ENCODE results near the gene WIPI1.

Gene WIPI1

DNA sequence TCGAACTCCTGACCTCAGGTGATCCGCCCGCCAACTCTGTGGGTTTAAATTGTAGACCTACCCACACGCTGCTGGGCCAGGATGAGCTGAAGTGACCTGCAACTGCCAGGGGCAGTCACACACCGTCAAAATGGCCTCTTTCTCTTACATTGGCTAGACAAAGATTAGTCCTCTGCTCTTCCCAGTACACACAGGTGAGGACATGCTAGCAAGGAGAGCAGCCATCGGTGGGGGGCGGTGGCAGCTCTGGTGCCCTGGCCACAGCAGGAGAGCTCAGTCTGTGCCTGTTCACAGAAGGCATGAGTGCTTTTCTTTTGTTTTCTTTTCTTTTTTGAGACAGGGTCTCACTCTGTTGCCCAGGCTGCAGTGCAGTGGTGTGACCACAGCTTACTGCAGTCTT is 29.7 kb downstream of the WIPI1 start:
- no peak overlapping the region for H3K9ac ChIP-seq (ENCODE audit: low read length)
- H3K4me2 ChIP-seq (ENCODE audit: low read length), result no peak overlapping the region
- H2AFZ ChIP-seq (ENCODE audit: low read length), result no peak overlapping the region
- peaks cover 11% of the 10 kb centered on the region for H3K4me1 ChIP-seq (ENCODE audit: insufficient read depth, low read length, severe bottlenecking)
- no peak overlapping the region for H3K27ac ChIP-seq (ENCODE audit: low read depth, low read length, poor library complexity, severe bottlenecking)
- H4K20me1 ChIP-seq (ENCODE audit: insufficient read depth, low read length), result no peaks in the 10 kb centered on the region
- H3K27me3 ChIP-seq (ENCODE audit: insufficient read depth, low read length), result no peaks in the 10 kb centered on the region
- H3F3A ChIP-seq (ENCODE audit: insufficient read depth, low read length), result no peaks in the 10 kb centered on the region
- no peak for TF ChIP-seq EZH2 (IDR thresholded peaks at IDR 0.05; ENCODE audit: borderline replicate concordance, low read length)
- TF ChIP-seq, protein P1, sequence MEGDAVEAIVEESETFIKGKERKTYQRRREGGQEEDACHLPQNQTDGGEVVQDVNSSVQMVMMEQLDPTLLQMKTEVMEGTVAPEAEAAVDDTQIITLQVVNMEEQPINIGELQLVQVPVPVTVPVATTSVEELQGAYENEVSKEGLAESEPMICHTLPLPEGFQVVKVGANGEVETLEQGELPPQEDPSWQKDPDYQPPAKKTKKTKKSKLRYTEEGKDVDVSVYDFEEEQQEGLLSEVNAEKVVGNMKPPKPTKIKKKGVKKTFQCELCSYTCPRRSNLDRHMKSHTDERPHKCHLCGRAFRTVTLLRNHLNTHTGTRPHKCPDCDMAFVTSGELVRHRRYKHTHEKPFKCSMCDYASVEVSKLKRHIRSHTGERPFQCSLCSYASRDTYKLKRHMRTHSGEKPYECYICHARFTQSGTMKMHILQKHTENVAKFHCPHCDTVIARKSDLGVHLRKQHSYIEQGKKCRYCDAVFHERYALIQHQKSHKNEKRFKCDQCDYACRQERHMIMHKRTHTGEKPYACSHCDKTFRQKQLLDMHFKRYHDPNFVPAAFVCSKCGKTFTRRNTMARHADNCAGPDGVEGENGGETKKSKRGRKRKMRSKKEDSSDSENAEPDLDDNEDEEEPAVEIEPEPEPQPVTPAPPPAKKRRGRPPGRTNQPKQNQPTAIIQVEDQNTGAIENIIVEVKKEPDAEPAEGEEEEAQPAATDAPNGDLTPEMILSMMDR (IDR thresholded peaks at IDR 0.05; ENCODE audit: low read length), result no peak
- no peaks in the 10 kb centered on the region for H3K9me3 ChIP-seq (ENCODE audit: low read length)
- H3K9me2 ChIP-seq (ENCODE audit: low read depth, low read length), result no peaks in the 10 kb centered on the region
- no peak overlapping the region for H3K4me3 ChIP-seq (ENCODE audit: low read depth, low read length, poor library complexity, severe bottlenecking)
- H3K36me3 ChIP-seq (ENCODE audit: insufficient read depth, low read length), result peaks cover 31% of the 10 kb centered on the region
- no peaks in the 10 kb centered on the region for H3K79me2 ChIP-seq (ENCODE audit: insufficient read depth, low read length)

DNA sequence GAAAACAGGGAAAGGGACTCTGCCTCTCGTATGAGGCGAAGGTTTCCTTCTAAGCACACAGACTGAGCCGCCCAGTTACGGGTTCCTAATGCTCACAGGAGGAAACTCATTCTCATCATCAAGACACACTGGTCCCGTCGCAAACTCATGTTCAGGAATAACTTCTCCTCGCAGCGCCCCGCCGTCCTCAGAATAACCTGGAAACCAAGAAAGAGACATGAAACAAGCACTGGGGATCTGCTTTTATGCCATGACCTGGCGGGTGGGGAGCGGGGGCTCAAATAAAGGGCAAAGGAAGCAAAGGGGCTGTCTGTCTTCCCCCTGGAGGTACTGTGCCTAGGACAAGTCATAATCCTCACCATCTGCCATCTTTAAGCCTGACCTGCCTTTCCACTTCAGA is 31.3 kb downstream of the WIPI1 start:
- H4K20me1 ChIP-seq (ENCODE audit: insufficient read depth, low read length), result no peaks in the 10 kb centered on the region
- no peaks in the 10 kb centered on the region for H3K9me2 ChIP-seq (ENCODE audit: low read depth, low read length)
- H3K27ac ChIP-seq (ENCODE audit: low read depth, low read length, poor library complexity, severe bottlenecking), result no peak overlapping the region
- H2AFZ ChIP-seq (ENCODE audit: low read length), result no peak overlapping the region
- no peak overlapping the region for H3K4me2 ChIP-seq (ENCODE audit: low read length)
- no peaks in the 10 kb centered on the region for H3K27me3 ChIP-seq (ENCODE audit: insufficient read depth, low read length)
- TF ChIP-seq, protein P1 (IDR thresholded peaks at IDR 0.05; ENCODE audit: low read length), result no peak
- TF ChIP-seq EZH2 (IDR thresholded peaks at IDR 0.05; ENCODE audit: borderline replicate concordance, low read length), result no peak
- H3K9me3 ChIP-seq (ENCODE audit: low read length), result no peaks in the 10 kb centered on the region
- peaks cover 30% of the 10 kb centered on the region for H3K36me3 ChIP-seq (ENCODE audit: insufficient read depth, low read length)
- no peak overlapping the region for H3K4me3 ChIP-seq (ENCODE audit: low read depth, low read length, poor library complexity, severe bottlenecking)
- no peak overlapping the region for H3K9ac ChIP-seq (ENCODE audit: low read length)
- no peaks in the 10 kb centered on the region for H3K4me1 ChIP-seq (ENCODE audit: insufficient read depth, low read length, severe bottlenecking)
- no peaks in the 10 kb centered on the region for H3F3A ChIP-seq (ENCODE audit: insufficient read depth, low read length)
- no peaks in the 10 kb centered on the region for H3K79me2 ChIP-seq (ENCODE audit: insufficient read depth, low read length)

DNA sequence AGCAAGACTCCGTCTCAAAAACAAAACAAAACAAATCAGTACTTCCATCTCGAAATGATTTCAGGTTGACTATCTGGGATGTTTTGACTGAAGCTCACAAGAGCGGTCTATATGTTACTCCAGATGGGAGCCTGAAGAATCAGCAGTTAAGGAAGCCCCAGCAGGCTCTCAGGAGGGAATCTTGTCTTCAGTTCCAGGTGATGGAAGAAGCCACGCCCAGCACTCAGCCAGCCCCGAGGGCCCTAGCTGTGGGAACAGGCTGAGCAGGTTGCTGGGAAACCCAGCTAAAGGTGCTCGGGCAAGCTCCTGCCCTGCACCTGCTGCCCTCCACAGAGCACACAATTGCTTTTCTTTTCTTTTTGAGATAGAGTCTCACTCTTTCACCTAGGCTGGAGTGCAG is 32.4 kb downstream of the WIPI1 start:
- H3K9me2 ChIP-seq (ENCODE audit: low read depth, low read length), result no peaks in the 10 kb centered on the region
- TF ChIP-seq, protein P1 (IDR thresholded peaks at IDR 0.05; ENCODE audit: low read length), result no peak
- TF ChIP-seq EZH2 (IDR thresholded peaks at IDR 0.05; ENCODE audit: borderline replicate concordance, low read length), result no peak
- H3K4me3 ChIP-seq (ENCODE audit: low read depth, low read length, poor library complexity, severe bottlenecking), result no peak overlapping the region
- no peaks in the 10 kb centered on the region for H4K20me1 ChIP-seq (ENCODE audit: insufficient read depth, low read length)
- H3K79me2 ChIP-seq (ENCODE audit: insufficient read depth, low read length), result no peaks in the 10 kb centered on the region
- H3K9me3 ChIP-seq (ENCODE audit: low read length), result no peaks in the 10 kb centered on the region
- H3F3A ChIP-seq (ENCODE audit: insufficient read depth, low read length), result no peaks in the 10 kb centered on the region
- no peaks in the 10 kb centered on the region for H3K4me1 ChIP-seq (ENCODE audit: insufficient read depth, low read length, severe bottlenecking)
- H3K27ac ChIP-seq (ENCODE audit: low read depth, low read length, poor library complexity, severe bottlenecking), result no peak overlapping the region
- no peak overlapping the region for H3K4me2 ChIP-seq (ENCODE audit: low read length)
- H2AFZ ChIP-seq (ENCODE audit: low read length), result no peak overlapping the region
- H3K9ac ChIP-seq (ENCODE audit: low read length), result no peak overlapping the region
- peaks cover 37% of the 10 kb centered on the region for H3K36me3 ChIP-seq (ENCODE audit: insufficient read depth, low read length)
- no peaks in the 10 kb centered on the region for H3K27me3 ChIP-seq (ENCODE audit: insufficient read depth, low read length)
